SH-SY5Y (cell line): ENCODE data around the gene SERTAD3.

Experiments used
- GATA2 ChIP-seq: IDR thresholded peaks from 2 replicates; pipeline ENCODE4 v1.6.1; 2011; ENCODE audit warnings: mild to moderate bottlenecking, low read depth, low read length
- GATA3 ChIP-seq: IDR thresholded peaks from 2 replicates; pipeline ENCODE4 v1.6.1; 2011; ENCODE audit warnings: low read depth, mild to moderate bottlenecking, low read length, moderate library complexity

Gene SERTAD3

DNA sequence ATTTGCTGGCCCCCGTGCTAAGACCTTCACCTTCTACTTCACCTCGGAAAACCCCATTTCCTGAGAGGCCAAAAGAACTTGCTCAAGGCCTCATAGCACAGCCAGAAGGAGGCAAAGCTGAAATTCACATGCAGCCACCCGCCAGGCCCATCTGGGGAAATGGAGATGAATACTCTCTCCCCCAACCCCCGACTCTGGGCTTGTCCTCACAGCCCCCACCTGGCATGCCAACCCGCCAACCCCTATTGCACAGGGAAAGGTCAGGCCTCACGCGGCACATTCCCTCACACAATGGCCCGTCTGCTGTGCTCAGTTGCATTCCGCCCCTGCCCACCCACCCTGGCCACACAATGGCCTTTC is 34.1 kb downstream of the SERTAD3 start:
- TF ChIP-seq GATA2: no peak

- TF ChIP-seq GATA3 (no peak), GATA2 (no peak)
These were observed 36.2 kb downstream of the SERTAD3 start for GRCh38 chr19:40407714-40408597.

DNA sequence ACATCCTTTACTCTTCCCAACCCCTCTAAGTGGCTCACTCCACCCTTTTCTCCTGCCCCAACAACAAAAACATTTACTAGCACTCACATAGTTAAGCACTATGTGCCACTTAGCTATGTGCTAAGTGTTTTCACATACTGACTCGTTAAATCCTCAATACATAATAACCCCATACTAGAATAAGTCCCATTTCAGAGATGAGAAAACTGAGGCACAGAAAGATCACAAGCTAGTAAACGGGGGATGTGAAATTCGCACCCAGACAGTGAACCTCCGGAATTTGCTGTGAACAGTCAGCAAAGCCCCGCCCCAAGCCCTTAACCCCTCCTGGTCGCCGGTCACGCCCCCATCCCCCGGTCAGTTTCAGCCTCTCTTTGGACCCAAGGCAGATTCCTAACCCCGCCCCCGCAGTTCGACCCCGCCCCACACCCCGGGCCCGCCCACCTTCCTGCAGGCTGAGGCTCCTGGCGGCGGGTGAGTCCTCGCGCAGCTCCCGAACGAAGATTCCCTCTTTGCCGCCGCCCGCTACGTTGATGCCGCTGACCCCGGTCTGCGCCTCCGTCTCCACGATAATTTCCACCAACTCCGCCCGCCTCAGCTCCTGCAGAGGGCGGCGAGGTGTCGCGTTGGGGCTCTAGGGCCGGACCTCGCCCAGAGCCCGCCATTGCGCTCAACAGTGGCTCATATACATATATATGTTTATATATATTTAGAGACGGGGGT is 40.7 kb downstream of the SERTAD3 start:
- TF ChIP-seq GATA2 (no peak), GATA3 (no peak)

- TF ChIP-seq GATA3 (no peak), GATA2 (no peak)
These were observed 43.6 kb downstream of the SERTAD3 start for GRCh38 chr19:40400559-40400958.

GRCh38 chr19:40398417-40399131 is 45.6 kb downstream of the SERTAD3 start:
- TF ChIP-seq GATA2: no peak
- no peak for TF ChIP-seq GATA3

DNA sequence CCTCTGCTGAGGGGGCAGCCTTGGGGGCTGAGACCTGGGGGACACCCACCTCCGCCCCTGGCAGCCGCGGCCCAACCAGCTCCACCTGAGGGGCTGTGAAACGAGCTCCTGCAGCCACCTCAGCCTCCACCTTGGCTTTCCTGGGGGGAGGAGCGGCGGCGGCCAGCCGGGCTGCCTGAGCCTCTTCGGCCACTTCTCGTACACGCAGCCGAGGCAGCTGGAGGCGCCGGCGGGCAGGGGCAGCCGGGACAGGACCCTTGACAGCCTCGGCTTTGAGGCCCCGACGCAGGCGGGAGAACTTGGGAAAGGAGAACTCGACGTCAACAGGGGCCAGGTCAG is 46.6 kb downstream of the SERTAD3 start:
- no peak for TF ChIP-seq GATA3
- no peak for TF ChIP-seq GATA2

GRCh38 chr19:40396886-40397567 is 47.1 kb downstream of the SERTAD3 start:
- TF ChIP-seq GATA3: no peak
- TF ChIP-seq GATA2: no peak

GRCh38 chr19:40395956-40396355 is 48.2 kb downstream of the SERTAD3 start:
- no peak for TF ChIP-seq GATA3

DNA sequence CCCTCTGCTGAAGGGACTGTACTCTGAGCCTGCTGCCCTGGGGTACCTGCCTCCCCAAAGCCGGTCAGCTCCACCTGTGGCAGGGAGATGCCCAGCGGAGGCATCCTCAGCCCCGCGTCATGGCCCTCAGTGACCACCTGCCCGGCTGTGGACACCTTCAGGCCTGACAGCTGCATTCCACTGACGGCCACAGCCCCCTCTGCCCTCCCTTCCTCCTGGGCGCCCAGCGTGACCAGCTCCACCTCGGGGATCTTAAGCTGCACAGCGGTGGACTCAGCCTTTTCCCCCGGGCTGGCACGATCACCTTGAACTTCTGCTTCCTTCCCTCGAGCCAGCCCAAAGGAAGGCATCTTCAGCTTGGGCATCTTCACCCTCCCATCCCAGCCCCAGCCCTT is 49.3 kb downstream of the SERTAD3 start:
- TF ChIP-seq GATA3 (no peak), GATA2 (no peak)

DNA sequence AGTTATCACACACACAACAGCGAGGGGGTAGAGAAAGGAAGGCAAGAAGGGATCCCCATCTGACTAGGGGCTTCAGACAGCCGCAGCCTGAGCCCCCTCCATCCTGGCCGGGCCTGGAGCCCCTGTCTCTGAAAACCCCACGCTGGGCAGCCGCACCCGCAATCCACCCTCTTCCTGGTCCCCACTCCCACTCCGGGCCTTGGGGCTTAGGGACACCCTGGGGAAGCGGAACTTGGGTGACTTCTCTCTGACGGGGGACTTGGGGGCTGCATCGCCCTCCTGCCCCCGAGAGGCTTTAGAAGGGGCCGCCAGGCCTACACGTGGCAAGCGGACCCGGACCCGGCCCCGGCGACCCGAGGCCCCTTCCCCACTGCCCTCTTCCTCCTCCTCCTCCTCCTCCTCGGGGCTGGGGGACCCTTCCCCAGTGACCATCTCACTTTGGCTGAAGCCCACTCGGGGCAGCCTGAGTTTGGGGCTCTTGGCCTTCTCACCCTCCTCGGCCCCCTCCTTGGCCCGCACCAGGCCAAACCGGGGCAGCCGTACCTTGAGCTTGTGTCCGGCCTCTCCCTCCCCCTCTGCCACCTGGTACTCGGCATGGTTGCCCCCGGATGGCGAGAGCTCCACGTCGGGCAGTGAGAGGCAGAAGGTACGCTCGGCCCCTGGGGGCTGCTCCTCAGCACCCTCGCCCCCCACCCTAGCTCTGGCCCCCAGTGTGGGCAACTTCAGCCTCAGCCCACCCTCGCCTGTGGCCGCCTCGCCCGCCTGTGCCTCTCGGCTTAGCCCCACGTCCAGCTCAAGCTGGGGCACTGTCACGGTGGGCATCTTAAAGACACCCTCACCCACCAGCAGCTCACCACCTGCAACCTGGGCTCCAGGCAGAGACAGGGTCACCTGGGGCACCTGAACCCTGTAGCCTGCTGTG is 50.0 kb downstream of the SERTAD3 start:
- TF ChIP-seq GATA3 (no peak), GATA2 (no peak)

- no peak for TF ChIP-seq GATA3
- no peak for TF ChIP-seq GATA2
These were observed 51.1 kb downstream of the SERTAD3 start for GRCh38 chr19:40392894-40393517.

DNA sequence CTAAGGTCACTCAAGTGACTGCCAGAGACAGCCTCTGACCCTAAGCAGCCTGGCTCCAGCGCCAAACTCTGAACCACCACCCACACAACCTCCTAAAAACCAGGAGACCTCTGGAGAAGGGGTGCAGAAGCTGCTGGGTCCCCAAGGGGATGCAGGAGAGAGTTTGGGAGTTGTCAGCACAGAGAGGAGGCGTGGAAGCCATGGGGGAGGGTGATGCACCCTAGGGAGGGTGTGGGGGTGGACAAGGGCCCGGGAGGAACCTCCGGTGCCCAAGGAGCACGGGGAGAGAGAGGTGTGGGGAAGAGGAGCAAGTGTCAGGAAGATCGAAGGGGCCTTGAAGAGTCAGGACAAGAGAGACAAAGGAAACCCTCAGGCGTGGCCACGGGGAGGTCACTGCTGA is 52.0 kb downstream of the SERTAD3 start:
- TF ChIP-seq GATA3 (no peak), GATA2 (no peak)
